Bronchial epithelial cell (primary cell): ENCODE data around the gene ARHGAP15. TPM values are rescaled to one million over a fixed set of nuclear protein-coding genes. Genes with fewer than 3 reads are reported as not detected.

Experiments
- DNase-seq: peaks from one replicate; pipeline ENCODE4 v3.0.0-alpha.2; 2010; ENCODE audit warnings: low read depth
- FAIRE-seq: peaks from 2 replicates; lab custom pipeline; 2011; peaks lifted over from hg19 to GRCh38; lab: Jason Lieb, UNC
- H3K27me3 ChIP-seq: 2 replicates; pipeline ENCODE4 v1.5.1; 2011; ENCODE audit warnings: low read length; ENCODE audit not compliant: control insufficient read depth, insufficient read depth
- H3K36me3 ChIP-seq: 2 replicates; pipeline ENCODE4 v1.5.1; 2011; ENCODE audit warnings: low read length; ENCODE audit not compliant: control insufficient read depth, insufficient read depth
- H3K4me3 ChIP-seq: 2 replicates; pipeline ENCODE4 v1.5.1; 2011; ENCODE audit warnings: mild to moderate bottlenecking, low read depth, low read length, control low read depth
- total RNA-seq: library from RNA; depleted of rRNA; stranded (reverse); fragments of >200 nt; gene quantifications from 2 replicates; pipeline ENCODE4 v1.2.1, GENCODE V29; 2014
- TF ChIP-seq, protein P1 (sequence below): IDR thresholded peaks from 2 replicates; pipeline ENCODE4 v1.5.1; 2011; ENCODE audit warnings: mild to moderate bottlenecking, moderate library complexity, low read length, control low read depth, inconsistent platforms; ENCODE audit not compliant: insufficient read depth, severe bottlenecking

Gene ARHGAP15
- total RNA-seq, 1 donor from 2014 or later: not detected

DNA sequence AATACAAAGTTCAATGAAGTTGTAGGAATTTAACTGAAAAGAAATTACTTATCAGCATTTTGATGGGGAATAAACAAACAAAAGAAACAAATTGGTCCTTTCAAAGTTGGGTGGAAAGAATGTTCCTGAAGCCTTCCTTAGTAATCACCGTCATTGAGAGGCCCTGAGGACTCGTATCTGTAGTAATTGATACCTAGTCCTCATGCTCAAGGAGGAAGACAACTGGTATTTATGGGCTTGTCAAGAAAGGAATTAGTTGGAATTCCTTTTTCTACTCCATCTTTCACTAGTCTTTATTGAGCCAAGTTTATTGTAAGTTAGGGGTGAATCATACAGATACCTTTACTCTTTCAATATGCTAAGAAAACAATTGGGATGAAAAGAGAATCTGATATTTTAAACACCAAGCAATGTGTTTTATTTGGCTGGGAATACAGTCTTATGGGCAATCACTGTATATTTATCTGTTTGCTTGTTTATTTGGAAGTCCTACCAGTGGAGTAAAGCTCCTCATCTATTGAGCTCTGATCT is 324.8 kb downstream of the ARHGAP15 start:
- FAIRE-seq (no peak), DNase-seq (no peak)
- no peaks in the 10 kb centered on the region for H3K36me3 ChIP-seq
- H3K4me3 ChIP-seq: no peak overlapping the region
- no peaks in the 10 kb centered on the region for H3K27me3 ChIP-seq
- TF ChIP-seq, protein P1, sequence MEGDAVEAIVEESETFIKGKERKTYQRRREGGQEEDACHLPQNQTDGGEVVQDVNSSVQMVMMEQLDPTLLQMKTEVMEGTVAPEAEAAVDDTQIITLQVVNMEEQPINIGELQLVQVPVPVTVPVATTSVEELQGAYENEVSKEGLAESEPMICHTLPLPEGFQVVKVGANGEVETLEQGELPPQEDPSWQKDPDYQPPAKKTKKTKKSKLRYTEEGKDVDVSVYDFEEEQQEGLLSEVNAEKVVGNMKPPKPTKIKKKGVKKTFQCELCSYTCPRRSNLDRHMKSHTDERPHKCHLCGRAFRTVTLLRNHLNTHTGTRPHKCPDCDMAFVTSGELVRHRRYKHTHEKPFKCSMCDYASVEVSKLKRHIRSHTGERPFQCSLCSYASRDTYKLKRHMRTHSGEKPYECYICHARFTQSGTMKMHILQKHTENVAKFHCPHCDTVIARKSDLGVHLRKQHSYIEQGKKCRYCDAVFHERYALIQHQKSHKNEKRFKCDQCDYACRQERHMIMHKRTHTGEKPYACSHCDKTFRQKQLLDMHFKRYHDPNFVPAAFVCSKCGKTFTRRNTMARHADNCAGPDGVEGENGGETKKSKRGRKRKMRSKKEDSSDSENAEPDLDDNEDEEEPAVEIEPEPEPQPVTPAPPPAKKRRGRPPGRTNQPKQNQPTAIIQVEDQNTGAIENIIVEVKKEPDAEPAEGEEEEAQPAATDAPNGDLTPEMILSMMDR: no peak

DNA sequence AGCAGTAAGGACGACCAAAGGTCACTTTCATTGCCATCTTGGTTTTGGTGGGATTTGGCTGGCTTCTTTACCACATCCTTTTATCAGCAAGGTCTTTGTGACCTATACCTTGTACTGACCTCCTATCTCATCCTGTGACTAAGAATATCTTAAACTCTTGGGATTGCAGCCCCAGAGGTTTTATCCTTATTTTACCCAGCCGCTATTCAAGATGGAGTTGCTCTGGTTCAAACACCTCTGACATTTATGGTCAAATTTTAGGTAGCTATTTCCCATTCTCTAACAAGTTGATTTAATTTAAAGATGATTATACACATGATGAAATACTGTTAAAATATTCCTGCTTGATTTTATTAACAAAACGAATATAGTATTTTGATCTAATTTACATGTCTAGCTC is 326.1 kb downstream of the ARHGAP15 start:
- TF ChIP-seq, protein P1: no peak
- no peak overlapping the region for H3K4me3 ChIP-seq
- FAIRE-seq (no peak), DNase-seq (no peak)
- H3K36me3 ChIP-seq: no peaks in the 10 kb centered on the region
- H3K27me3 ChIP-seq: no peaks in the 10 kb centered on the region

DNA sequence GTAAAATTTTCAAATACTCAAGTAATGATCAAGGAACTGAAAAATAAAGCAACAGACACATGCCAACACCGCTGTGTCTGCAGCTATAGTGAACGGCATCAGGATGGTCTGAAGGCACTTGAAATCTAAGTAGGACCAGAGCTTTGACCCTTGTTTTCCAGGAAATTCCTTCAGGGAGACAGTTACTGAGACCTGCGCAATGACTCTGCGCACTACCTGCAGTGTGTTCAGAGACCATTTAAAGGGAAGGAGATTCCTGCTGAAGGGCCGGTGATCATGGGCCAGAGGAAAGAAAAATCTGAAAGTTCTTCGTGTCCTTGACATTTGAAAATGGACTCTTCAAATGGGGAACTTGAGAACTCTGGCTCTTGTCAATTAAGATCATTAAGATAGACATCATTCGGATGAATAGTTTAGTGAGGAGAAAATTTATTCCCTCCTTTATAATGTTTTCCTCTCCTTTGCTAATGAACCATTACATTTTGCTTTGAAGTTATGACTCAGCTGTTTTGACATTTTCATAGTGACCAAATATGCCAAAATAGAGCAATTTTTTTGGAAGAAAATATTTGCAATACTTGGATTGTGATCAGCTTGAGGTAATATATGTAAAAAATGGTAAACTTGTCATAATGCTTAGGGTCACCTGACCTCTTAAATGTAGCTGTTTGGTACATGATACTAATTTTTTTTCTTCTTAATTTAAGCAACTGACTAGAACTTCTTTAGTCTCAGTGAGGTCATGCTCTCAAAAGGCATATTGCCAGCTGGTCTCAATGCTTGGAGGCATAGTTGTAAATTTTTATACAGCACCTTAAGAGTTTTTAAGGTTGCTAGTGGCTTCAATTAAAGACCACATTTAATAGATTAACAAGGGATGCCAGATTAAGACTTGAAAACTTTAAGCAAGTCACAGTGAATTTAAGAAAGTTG is 329.3 kb downstream of the ARHGAP15 start:
- Histone ChIP-seq H3K27me3 (no peaks in the 10 kb centered on the region), H3K4me3 (no peak overlapping the region), H3K36me3 (no peaks in the 10 kb centered on the region)
- TF ChIP-seq, protein P1: no peak
- DNase-seq (no peak), FAIRE-seq (no peak)

DNA sequence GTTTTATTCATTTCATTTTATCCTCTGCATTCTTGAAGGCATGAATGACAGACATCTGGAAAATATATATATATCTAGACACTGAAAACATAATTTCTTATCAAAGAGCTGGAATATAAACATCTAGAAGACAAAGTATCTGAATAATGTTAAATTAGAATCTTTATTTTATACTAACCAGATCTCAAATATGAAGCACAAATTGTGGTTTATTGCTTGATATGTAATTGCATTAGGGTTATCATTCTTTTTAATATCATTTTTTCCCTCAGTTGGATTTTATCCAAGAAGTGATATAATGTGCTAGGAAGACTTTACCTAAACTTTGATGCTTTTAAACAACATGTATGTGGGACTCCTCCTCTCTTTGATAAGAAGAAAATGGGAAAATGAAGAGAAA is 331.2 kb downstream of the ARHGAP15 start:
- FAIRE-seq (no peak), DNase-seq (no peak)
- Histone ChIP-seq H3K36me3 (no peaks in the 10 kb centered on the region), H3K27me3 (no peaks in the 10 kb centered on the region), H3K4me3 (no peak overlapping the region)
- TF ChIP-seq, protein P1: no peak

DNA sequence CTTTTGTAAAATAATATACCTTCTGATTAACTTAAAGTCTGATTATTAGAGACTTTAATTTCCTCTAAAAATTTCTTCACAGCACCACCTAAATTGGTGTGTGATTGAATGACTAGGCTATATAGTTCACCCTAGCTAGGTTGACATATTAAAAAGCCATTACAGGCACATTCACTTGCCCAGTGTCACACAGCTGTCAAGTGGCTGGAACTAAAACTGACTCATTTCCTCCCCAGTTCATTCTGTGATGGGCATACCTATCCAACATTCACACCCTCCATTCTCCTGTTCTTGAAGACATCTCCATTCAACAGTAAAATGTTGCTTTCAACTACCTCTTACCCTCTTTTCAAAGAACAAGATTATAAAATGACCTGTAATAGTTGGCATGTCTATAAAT is 334.5 kb downstream of the ARHGAP15 start:
- DNase-seq (no peak), FAIRE-seq (no peak)
- no peaks in the 10 kb centered on the region for H3K36me3 ChIP-seq
- H3K4me3 ChIP-seq: no peak overlapping the region
- TF ChIP-seq, protein P1: no peak
- H3K27me3 ChIP-seq: no peaks in the 10 kb centered on the region
